Lower lobe of right lung (tissue), 2 donors: ENCODE results near the gene BCKDHB. TPM values are rescaled to one million over a fixed set of nuclear protein-coding genes. Genes with fewer than 3 reads are reported as not detected.

ENCODE experiments used
- ATAC-seq, 2 donors: fragments of 200-7000 bp; cut with Tn5 transposase; one replicate each; pipeline ENCODE4 v1.9.1; 2020 to 2022; ENCODE audit warnings: mild to moderate bottlenecking in 2 of 2, moderate library complexity in 2 of 2
- DNase-seq: peaks from one replicate; pipeline ENCODE4 v3.0.0-alpha.2; 2020
- H3K27ac ChIP-seq: fragments of 200-600 bp; one replicate; pipeline ENCODE4 v1.8.0; 2022
- H3K27me3 ChIP-seq: fragments of 200-600 bp; one replicate; pipeline ENCODE4 v1.8.0; 2022; ENCODE audit warnings: low read depth
- H3K36me3 ChIP-seq: fragments of 200-600 bp; one replicate; pipeline ENCODE4 v1.8.0; 2022; ENCODE audit warnings: mild to moderate bottlenecking
- H3K4me1 ChIP-seq: fragments of 200-600 bp; one replicate; pipeline ENCODE4 v1.8.0; 2022
- H3K4me3 ChIP-seq: fragments of 200-600 bp; one replicate; pipeline ENCODE4 v1.8.0; 2022; ENCODE audit warnings: mild to moderate bottlenecking
- H3K9me3 ChIP-seq: fragments of 200-600 bp; one replicate; pipeline ENCODE4 v1.8.0; 2022
- intact Hi-C: fragments of 100-400 bp; cut with DNase I; formaldehyde crosslinking; loops from one replicate; pipeline ENCODE4 v1.11.0; 2022
- total RNA-seq: library from RNA; stranded (reverse); fragmentation: NEBNext Ultra II Directional; extraction: Animal tissue kit (Norgen Biotek cat#: 25700); gene quantifications from one replicate; pipeline ENCODE4 v1.2.1, GENCODE V29; 2021
- TF ChIP-seq, protein P1 (sequence below): fragments of 200-600 bp; IDR thresholded peaks from one replicate; pipeline ENCODE4 v1.8.0; 2022; ENCODE audit warnings: antibody characterized with exemption, mild to moderate bottlenecking
- donor health status: DM: no; HTN: yes; CAD: no; lungs with severe emphysema.

BCKDHB gene
- total RNA-seq, 1 donor from 2014 or later = 13.8 TPM

DNA sequence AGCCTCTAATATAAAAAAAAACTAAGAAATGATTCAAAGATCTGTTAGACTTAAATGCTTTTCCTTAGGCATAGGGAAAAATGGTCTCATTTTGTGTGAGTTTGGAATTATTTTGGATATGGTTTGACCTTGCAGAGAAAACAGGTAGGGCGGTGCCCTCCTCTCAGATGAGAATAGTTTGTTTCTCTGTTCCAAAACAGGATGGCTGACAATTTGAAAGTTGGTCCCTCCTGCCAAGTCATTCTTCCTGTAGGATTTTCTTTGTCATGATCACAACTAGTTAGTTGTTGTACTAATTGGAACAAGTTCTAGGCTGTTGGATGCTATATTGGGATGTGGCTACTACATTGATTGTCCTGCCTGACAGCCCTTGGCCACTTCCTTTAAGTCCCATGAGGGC lies 108.6 kb downstream of the BCKDHB start:
- Histone ChIP-seq H3K27ac (no peak overlapping the region), H3K27me3 (no peaks in the 10 kb centered on the region), H3K36me3 (no peaks in the 10 kb centered on the region), H3K4me1 (no peaks in the 10 kb centered on the region), H3K4me3 (no peak overlapping the region), H3K9me3 (no peaks in the 10 kb centered on the region)
- intact Hi-C loops = no loop called here
- ATAC-seq (no peak), DNase-seq (no peak)
- TF ChIP-seq, protein P1, sequence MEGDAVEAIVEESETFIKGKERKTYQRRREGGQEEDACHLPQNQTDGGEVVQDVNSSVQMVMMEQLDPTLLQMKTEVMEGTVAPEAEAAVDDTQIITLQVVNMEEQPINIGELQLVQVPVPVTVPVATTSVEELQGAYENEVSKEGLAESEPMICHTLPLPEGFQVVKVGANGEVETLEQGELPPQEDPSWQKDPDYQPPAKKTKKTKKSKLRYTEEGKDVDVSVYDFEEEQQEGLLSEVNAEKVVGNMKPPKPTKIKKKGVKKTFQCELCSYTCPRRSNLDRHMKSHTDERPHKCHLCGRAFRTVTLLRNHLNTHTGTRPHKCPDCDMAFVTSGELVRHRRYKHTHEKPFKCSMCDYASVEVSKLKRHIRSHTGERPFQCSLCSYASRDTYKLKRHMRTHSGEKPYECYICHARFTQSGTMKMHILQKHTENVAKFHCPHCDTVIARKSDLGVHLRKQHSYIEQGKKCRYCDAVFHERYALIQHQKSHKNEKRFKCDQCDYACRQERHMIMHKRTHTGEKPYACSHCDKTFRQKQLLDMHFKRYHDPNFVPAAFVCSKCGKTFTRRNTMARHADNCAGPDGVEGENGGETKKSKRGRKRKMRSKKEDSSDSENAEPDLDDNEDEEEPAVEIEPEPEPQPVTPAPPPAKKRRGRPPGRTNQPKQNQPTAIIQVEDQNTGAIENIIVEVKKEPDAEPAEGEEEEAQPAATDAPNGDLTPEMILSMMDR = no peak

- DNase-seq = no peak
- Histone ChIP-seq H3K27me3 (no peaks in the 10 kb centered on the region), H3K27ac (no peak overlapping the region), H3K4me1 (no peaks in the 10 kb centered on the region), H3K9me3 (no peaks in the 10 kb centered on the region), H3K4me3 (no peak overlapping the region), H3K36me3 (no peaks in the 10 kb centered on the region)
- TF ChIP-seq, protein P1 = no peak
- ATAC-seq = no peak
- intact Hi-C loops = no loop called here
Observed at GRCh38 chr6:80217794-80218193, 111.3 kb downstream of the BCKDHB start.

- H3K4me3 ChIP-seq = no peak overlapping the region
- TF ChIP-seq, protein P1 = no peak
- H3K36me3 ChIP-seq = no peaks in the 10 kb centered on the region
- H3K9me3 ChIP-seq = no peaks in the 10 kb centered on the region
- intact Hi-C loops = no loop called here
- DNase-seq (no peak), ATAC-seq (no peak)
- no peaks in the 10 kb centered on the region for H3K4me1 ChIP-seq
- no peak overlapping the region for H3K27ac ChIP-seq
- no peaks in the 10 kb centered on the region for H3K27me3 ChIP-seq
Observed at GRCh38 chr6:80223743-80224212, 117.3 kb downstream of the BCKDHB start.

GRCh38 chr6:80226151-80226550 lies 119.7 kb downstream of the BCKDHB start:
- H3K4me3 ChIP-seq = no peak overlapping the region
- no peak for ATAC-seq
- no peaks in the 10 kb centered on the region for H3K9me3 ChIP-seq
- H3K27me3 ChIP-seq = no peaks in the 10 kb centered on the region
- TF ChIP-seq, protein P1 = no peak
- no peaks in the 10 kb centered on the region for H3K4me1 ChIP-seq
- H3K36me3 ChIP-seq = no peaks in the 10 kb centered on the region
- no peak for DNase-seq
- H3K27ac ChIP-seq = no peak overlapping the region
- intact Hi-C loops = no loop called here

DNA sequence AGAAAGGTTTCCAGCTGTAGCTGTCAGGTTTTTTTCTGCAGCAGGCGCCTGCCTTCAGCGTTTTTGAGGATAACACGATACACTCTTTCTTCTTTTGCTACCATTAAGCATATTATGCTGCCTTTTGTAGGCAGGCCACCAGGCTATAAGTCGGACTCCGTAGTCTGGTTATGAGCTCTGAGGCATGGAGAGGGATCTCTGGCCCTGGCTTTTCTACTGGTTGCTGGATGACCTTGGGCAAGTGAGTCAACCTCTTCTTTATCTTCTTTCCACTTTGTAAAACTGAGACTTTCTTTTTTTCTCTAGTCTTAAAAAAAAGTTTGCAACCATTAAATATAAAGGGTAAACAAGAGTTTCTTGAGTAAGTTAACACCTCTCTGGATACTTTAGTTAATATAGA lies 120.2 kb downstream of the BCKDHB start:
- intact Hi-C loops = no loop called here
- no peaks in the 10 kb centered on the region for H3K4me1 ChIP-seq
- no peak for ATAC-seq
- no peaks in the 10 kb centered on the region for H3K27me3 ChIP-seq
- TF ChIP-seq, protein P1 = no peak
- DNase-seq = no peak
- no peaks in the 10 kb centered on the region for H3K9me3 ChIP-seq
- H3K27ac ChIP-seq = no peak overlapping the region
- no peak overlapping the region for H3K4me3 ChIP-seq
- H3K36me3 ChIP-seq = no peaks in the 10 kb centered on the region
